Hepatocyte (in vitro differentiated cells): ENCODE data around the gene LTB4R2. TPM values are rescaled to one million over a fixed set of nuclear protein-coding genes. Genes with fewer than 3 reads are reported as not detected.

ENCODE experiments used
- DNase-seq: peaks from one replicate; pipeline ENCODE4 v3.0.0-alpha.2; 2016; ENCODE audit warnings: low spot score
- H2AFZ ChIP-seq: fragments of 200-600 bp; sonication (generic); 2 replicates; pipeline ENCODE4 v1.6.0; 2016; ENCODE audit warnings: antibody characterized with exemption, mild to moderate bottlenecking
- H3K27ac ChIP-seq: fragments of 200-600 bp; sonication (generic); 2 replicates; pipeline ENCODE4 v1.5.1; 2016; ENCODE audit warnings: mild to moderate bottlenecking
- H3K27me3 ChIP-seq: fragments of 200-600 bp; sonication (generic); 2 replicates; pipeline ENCODE4 v1.6.1; 2016
- H3K36me3 ChIP-seq: fragments of 200-600 bp; sonication (generic); replicated peaks from 2 replicates; pipeline ENCODE4 v1.5.1; 2016; ENCODE audit warnings: low read depth; ENCODE audit not compliant: insufficient read depth
- H3K4me1 ChIP-seq: fragments of 200-600 bp; sonication (generic); 2 replicates; pipeline ENCODE4 v1.5.1; 2016; ENCODE audit warnings: mild to moderate bottlenecking, moderate library complexity; ENCODE audit not compliant: insufficient read depth
- H3K4me2 ChIP-seq: fragments of 200-600 bp; sonication (generic); 2 replicates; pipeline ENCODE4 v1.6.0; 2016
- H3K4me3 ChIP-seq: fragments of 200-600 bp; sonication (generic); 2 replicates; pipeline ENCODE4 v1.5.1; 2016; ENCODE audit warnings: mild to moderate bottlenecking
- H3K79me2 ChIP-seq: fragments of 200-600 bp; sonication (generic); 2 replicates; pipeline ENCODE4 v1.6.0; 2017; ENCODE audit warnings: mild to moderate bottlenecking
- H3K9me2 ChIP-seq: fragments of 200-600 bp; sonication (generic); replicated peaks from 2 replicates; pipeline ENCODE4 v1.6.0; 2017; ENCODE audit warnings: mild to moderate bottlenecking; ENCODE audit not compliant: insufficient read depth
- H3K9me3 ChIP-seq: fragments of 200-600 bp; sonication (generic); 2 replicates; pipeline ENCODE4 v1.5.1; 2016; ENCODE audit warnings: low read depth, mild to moderate bottlenecking
- H4K20me1 ChIP-seq: fragments of 200-600 bp; sonication (generic); 2 replicates; pipeline ENCODE4 v1.6.0; 2016; ENCODE audit warnings: mild to moderate bottlenecking; ENCODE audit not compliant: insufficient read depth, poor library complexity, severe bottlenecking
- EZH2 ChIP-seq: fragments of 200-600 bp; sonication (generic); IDR thresholded peaks from 2 replicates; pipeline ENCODE4 v1.6.1; 2016; ENCODE audit warnings: antibody characterized with exemption, mild to moderate bottlenecking, borderline replicate concordance
- EZH2phosphoT487 ChIP-seq: fragments of 200-600 bp; sonication (generic); IDR thresholded peaks from one replicate; pipeline ENCODE4 v1.6.1; 2018; ENCODE audit warnings: antibody characterized with exemption, mild to moderate bottlenecking, low read depth, moderate library complexity; ENCODE audit not compliant: unreplicated experiment, severe bottlenecking
- WGBS: methylation state at CpG from one replicate; pipeline ENCODE4 v1.1.6; 2016; ENCODE audit warnings: low lambda C conversion rate; ENCODE audit errors: missing lambda C conversion rate; 5-methylcytosine and 5-hydroxymethylcytosine counted together
- polyA plus RNA-seq: library from polyadenylated mRNA; unstranded; fragments of >200 nt; fragmentation: Nextera tagmentation; extraction: Ambion mirVana; gene quantifications from 2 replicates; pipeline ENCODE4 v1.2.1, GENCODE V29; 2016
- total RNA-seq: library from RNA; depleted of rRNA; stranded (reverse); fragments of >200 nt; gene quantifications from 2 replicates; pipeline ENCODE4 v1.2.3, GENCODE V29; 2014
- TF ChIP-seq, protein P1 (sequence below): fragments of 200-600 bp; sonication (generic); IDR thresholded peaks from 2 replicates; pipeline ENCODE4 v1.5.1; 2016; ENCODE audit warnings: antibody characterized with exemption, mild to moderate bottlenecking; ENCODE audit not compliant: poor library complexity

LTB4R2 gene
- total and polyA plus RNA-seq, 2 experiments from 2014 or later, result 0.92 to 3.6 TPM

DNA sequence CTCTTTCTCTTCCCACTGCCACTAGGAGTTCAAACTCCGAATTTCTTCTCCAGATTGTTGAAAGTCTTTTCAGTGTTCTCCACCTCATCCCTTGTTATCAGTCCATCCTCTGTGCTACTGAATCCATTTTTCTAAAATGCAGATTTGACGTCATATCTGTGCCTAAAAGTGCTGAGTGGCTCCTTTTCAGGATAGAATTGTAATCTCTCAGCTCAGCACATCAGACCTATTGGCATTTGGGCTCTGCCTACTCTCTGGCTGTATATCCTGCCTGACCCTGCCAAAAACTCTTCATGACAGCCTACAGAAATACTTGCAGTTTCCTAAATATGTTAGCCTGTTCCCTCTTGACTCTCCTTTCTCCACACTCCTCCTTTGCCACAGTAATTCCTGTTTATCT, 37.5 kb upstream of the LTB4R2 start:
- no peak for DNase-seq
- Histone ChIP-seq H3K4me1 (peaks cover 6% of the 10 kb centered on the region), H3K79me2 (peaks cover 17% of the 10 kb centered on the region), H3K4me3 (no peak overlapping the region), H2AFZ (no peak overlapping the region), H3K27ac (no peak overlapping the region), H3K36me3 (no peaks in the 10 kb centered on the region), H3K4me2 (peak overlapping the region; percentile 77), H3K9me3 (no peaks in the 10 kb centered on the region), H3K9me2 (no peaks in the 10 kb centered on the region), H4K20me1 (no peaks in the 10 kb centered on the region), H3K27me3 (no peaks in the 10 kb centered on the region)
- WGBS, result 87% methylated on average over 2 of the region's 2 CpGs
- TF ChIP-seq, protein P1, sequence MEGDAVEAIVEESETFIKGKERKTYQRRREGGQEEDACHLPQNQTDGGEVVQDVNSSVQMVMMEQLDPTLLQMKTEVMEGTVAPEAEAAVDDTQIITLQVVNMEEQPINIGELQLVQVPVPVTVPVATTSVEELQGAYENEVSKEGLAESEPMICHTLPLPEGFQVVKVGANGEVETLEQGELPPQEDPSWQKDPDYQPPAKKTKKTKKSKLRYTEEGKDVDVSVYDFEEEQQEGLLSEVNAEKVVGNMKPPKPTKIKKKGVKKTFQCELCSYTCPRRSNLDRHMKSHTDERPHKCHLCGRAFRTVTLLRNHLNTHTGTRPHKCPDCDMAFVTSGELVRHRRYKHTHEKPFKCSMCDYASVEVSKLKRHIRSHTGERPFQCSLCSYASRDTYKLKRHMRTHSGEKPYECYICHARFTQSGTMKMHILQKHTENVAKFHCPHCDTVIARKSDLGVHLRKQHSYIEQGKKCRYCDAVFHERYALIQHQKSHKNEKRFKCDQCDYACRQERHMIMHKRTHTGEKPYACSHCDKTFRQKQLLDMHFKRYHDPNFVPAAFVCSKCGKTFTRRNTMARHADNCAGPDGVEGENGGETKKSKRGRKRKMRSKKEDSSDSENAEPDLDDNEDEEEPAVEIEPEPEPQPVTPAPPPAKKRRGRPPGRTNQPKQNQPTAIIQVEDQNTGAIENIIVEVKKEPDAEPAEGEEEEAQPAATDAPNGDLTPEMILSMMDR, result no peak
- no peak for TF ChIP-seq EZH2phosphoT487
- no peak for TF ChIP-seq EZH2

DNA sequence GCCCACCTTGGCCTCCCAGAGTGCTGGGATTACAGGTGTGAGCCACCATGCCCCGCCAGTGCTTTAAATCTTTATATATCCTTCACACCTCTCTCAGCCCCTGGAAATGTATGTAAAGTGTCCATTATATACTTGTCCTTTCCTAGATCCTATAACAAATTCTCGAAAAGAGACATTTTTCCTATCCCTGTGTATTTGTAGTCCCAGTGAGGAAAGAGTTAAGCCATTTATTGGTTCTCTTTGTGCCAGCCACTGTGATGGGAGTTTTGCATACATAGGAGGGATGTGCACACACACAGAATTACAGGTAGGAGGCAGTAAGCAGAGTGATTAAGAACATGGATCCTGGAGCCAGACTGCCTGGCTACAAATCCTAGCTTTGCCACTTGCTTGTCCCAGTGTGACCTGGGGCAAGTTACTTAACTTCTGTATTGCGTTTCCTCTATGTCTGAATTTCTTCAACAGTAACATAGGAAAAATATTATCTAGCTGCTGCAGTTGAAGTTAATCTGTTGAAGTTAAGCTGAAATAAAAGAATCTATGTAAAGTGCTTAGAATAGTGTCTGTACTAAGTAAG, 36.4 kb upstream of the LTB4R2 start:
- H3K9me2 ChIP-seq, result no peaks in the 10 kb centered on the region
- peaks cover 17% of the 10 kb centered on the region for H3K79me2 ChIP-seq
- no peak overlapping the region for H3K4me2 ChIP-seq
- H3K9me3 ChIP-seq, result no peaks in the 10 kb centered on the region
- no peaks in the 10 kb centered on the region for H4K20me1 ChIP-seq
- no peak overlapping the region for H3K4me3 ChIP-seq
- WGBS, result 58% methylated on average over 3 of the region's 3 CpGs
- no peaks in the 10 kb centered on the region for H3K27me3 ChIP-seq
- no peaks in the 10 kb centered on the region for H3K36me3 ChIP-seq
- DNase-seq, result no peak
- H2AFZ ChIP-seq, result no peak overlapping the region
- TF ChIP-seq, protein P1, result no peak
- TF ChIP-seq EZH2 (no peak), EZH2phosphoT487 (no peak)
- H3K4me1 ChIP-seq, result peaks cover 6% of the 10 kb centered on the region
- H3K27ac ChIP-seq, result no peak overlapping the region

DNA sequence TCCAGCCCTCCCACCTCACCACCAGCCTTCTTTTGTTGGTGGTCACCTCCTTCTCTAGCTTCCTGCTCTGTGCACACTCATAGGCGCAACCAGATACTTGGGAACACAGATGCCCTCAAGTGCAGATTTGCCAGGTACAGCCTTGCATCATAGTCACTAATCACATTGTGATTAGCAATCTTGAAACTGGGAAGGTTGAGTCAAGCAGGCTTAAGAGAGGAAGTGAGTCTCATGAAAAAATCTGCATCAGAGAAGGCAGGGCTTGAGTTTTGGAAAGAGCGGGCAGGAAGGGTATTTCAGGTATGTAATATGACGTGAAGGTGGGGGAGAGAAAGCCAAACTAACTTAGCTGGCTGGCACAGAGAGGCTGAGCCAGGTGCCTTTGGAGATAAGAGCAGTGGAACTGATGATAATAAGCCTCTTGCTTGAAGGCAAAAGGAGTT, 35.8 kb upstream of the LTB4R2 start:
- TF ChIP-seq EZH2 (no peak), EZH2phosphoT487 (no peak)
- TF ChIP-seq, protein P1, result no peak

More for the DNA sequence above, 35.8 kb upstream of the LTB4R2 start:
- WGBS, result 81% methylated on average over 3 of the region's 3 CpGs
- DNase-seq, result no peak
- no peaks in the 10 kb centered on the region for H3K36me3 ChIP-seq
- H3K4me2 ChIP-seq, result no peak overlapping the region
- no peak overlapping the region for H3K27ac ChIP-seq
- H3K4me1 ChIP-seq, result peaks cover 6% of the 10 kb centered on the region
- no peaks in the 10 kb centered on the region for H3K9me2 ChIP-seq
- H3K4me3 ChIP-seq, result no peak overlapping the region
- no peaks in the 10 kb centered on the region for H3K9me3 ChIP-seq
- no peaks in the 10 kb centered on the region for H3K27me3 ChIP-seq
- peaks cover 17% of the 10 kb centered on the region for H3K79me2 ChIP-seq
- H2AFZ ChIP-seq, result no peak overlapping the region
- H4K20me1 ChIP-seq, result no peaks in the 10 kb centered on the region
